Activated CD4-positive, alpha-beta T cell treated with anti-CD3 and anti-CD28 coated beads, Interleukin-2, amount 50 U/mL, for 4 hours (primary cell): ENCODE data around the gene SLCO2A1.

Source experiments
- DNase-seq, 2 experiments: peaks; one replicate each; pipeline ENCODE4 v3.0.0-alpha.2; 2020

SLCO2A1 gene

DNA sequence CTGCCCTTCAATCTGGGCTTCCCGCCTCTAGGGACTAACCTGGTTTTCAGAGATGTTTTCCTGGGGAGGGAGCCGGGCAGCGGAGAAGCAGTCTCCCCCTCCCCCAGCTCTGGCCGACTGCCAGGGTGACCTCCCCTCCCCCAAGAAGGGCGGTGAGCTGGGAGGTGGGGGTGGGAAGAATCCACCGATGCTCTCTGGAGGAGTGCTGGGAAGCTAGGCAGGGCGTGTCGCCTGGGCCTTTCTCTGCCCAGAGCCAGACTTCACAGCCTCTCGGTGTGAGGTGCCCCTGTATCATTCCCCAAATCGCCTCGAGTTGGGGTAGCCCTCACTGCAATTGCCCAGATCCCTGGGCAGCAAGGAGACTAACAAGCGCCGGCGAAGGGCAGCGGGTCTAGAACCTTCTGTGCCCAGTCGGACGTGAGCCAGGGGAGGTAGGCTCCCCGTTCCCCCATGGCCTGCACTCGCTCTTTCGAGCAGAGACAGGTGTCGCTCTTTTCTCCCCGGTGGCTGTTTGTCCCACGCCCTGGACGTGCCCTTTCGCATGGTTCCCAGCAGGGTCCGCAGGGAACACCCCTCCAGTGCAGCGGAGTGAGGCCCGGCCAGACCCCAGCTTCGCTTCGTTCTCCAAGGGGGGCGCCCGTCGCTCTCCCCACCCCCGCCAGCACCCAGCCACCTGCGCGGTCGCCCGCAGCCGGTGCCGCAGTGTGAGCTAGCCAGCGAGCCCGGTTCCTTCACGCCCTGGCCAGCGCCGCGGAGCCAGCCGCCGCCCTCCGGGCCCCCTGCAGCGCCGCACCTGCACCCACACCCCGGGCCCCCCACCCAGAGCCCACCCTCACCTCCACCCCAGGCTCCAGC, 135.1 kb downstream of the SLCO2A1 start:
- no peak for DNase-seq

GRCh38 chr3:133893683-133894352, 135.9 kb downstream of the SLCO2A1 start:
- no peak for DNase-seq

DNA sequence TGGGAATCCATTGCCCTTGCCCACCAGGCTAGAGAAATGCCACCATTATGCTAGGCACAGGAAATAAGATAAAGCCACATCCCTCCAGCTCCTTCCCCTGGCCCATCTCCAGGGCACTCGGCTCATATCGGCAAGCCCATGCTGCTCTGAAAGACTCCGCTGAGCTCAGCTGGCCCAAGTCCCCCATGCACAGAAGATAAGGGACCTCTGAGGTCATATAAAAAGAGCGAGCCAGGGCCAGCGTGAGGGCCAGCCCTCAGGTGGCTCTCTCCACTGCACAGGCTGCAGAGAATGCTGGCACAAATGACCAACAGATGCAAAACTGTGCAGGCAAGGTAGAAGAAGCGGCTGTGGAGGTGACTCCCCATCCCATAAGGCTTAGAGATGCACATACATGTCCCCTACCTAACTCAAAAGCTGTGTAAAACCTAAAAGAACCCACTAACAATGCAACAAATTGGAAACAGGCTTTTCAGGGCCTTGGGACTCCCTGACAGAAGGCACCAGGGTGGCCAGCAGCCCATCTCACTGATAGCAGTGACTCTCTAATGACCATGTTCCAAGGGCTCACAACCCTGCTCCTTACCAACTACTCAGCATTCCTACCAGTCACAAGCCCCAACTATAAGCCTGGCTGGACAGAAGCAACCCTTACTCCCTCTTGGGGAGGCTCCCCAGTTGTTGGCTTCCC, 137.0 kb downstream of the SLCO2A1 start:
- no peak for DNase-seq

- DNase-seq, result no peak
These were observed 137.9 kb downstream of the SLCO2A1 start for GRCh38 chr3:133891662-133892378.

DNA sequence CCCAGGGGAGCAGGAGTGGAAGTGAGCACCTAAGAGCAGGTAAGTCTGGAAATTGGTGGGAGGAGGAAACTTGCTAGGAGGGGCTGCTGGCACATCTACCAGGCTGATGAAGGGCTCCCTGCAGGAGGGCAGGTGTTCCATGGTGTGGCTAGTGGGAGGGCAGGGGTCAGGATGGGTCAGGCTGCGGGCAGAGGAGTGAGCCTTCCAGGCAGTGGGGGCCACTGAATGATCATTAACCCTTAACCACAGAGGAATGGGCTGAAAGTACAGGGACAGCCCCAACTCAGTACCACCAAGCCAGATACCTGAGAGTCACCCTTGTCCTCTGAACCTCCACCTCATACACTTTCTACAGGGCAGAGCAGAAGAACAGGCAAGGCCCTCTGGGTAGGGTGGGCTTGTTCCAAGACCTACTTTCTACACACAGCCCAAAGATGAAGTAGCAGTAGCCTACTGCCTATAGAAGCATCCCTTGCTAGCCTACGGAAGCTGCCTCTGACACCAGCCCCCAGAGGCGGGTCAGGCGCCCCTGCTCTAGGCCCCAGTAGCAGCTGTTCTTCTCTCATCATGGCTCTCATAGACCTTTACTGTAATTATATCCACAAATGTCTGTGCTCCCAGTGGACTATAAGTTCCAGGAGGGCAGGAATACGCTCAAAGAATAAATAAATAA, 138.6 kb downstream of the SLCO2A1 start:
- no peak for DNase-seq

- DNase-seq, result no peak
These were observed 139.7 kb downstream of the SLCO2A1 start for GRCh38 chr3:133890037-133890436.

GRCh38 chr3:133888726-133889340, 140.9 kb downstream of the SLCO2A1 start:
- no peak for DNase-seq

DNA sequence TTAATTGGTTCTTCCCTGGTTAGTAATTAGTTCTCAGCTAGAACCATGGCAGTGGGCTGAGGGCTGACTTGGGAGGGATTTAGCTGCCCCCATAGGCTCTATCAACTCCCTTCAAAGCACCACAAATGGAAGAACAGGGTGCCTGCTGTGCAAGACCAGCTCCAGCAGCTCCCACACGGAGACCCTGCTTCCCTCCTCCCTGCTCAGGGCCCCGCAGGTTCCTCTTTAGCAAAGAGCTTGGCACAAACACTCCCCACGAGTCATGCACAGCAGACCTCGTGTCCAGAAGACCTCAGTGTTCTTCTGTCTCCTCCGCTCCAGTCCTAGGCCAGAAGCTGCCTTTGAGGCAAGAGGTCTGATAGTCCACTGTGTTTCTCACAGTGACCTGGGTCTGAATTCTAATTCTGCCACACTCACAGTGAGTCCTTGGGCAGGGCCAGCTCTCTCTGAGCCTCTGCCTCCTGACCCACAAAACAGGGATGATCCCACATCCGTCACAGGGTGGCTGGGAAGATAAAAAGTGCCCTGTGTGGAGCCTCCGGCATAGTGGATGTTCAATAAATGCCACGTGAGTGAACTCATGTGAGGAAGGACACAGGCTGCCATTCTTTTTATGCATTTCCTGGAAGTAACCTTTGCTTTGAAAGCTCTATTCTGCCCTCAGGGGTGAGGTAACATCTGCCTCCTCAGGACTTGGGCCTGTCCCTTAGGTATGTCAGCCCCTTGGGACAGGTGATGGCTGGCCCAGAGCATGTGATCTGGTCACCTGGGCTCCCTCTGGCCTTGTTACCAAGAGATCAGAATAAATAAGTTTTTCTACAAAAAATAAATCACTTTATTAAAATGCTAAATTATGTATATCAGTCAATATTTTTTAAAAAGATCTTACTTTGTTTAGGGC, 141.7 kb downstream of the SLCO2A1 start:
- no peak for DNase-seq

GRCh38 chr3:133887074-133887802, 142.5 kb downstream of the SLCO2A1 start:
- no peak for DNase-seq

- no peak for DNase-seq
These were observed 143.5 kb downstream of the SLCO2A1 start for GRCh38 chr3:133886031-133886722.

- DNase-seq, result no peak
These were observed 144.6 kb downstream of the SLCO2A1 start for GRCh38 chr3:133884887-133885711.

DNA sequence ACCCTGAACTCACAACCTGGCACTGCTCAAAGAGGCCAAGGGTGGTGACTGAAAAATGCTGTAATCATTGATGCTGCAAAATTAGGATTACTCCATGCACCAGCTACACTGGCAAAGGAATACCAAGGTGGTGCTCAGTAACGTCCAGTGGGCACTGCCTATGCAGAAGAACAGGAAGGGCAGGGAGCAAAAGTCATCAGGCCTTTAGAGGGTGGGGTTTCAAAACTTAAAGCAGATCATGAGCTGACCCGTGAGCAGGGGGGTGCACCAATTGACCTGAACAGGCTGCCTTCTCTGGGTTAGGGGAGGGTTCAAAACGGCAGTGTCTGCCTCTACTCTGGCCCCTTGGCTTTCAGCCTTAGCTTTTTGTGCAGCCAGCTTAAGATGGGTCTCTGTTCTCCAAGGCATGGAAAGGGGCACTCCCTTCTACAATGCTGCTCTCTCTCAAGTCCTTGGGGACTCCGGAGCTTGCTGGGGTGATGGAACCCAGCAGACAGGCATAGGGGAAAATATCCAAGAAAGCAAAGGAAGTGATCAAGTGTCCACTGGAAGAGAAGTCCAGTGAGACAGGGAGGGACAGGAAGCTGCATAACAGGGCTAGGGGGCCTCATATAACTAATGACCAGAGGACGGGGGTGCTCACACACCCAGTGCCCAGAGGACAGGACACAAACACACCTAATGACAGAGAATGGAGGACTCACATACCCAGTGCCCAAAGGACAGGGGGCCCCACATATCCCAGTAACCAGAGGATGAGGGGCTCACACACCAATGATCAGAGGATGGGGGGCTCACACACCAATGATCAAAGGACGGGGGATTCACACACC, 145.5 kb downstream of the SLCO2A1 start:
- DNase-seq, result no peak

DNA sequence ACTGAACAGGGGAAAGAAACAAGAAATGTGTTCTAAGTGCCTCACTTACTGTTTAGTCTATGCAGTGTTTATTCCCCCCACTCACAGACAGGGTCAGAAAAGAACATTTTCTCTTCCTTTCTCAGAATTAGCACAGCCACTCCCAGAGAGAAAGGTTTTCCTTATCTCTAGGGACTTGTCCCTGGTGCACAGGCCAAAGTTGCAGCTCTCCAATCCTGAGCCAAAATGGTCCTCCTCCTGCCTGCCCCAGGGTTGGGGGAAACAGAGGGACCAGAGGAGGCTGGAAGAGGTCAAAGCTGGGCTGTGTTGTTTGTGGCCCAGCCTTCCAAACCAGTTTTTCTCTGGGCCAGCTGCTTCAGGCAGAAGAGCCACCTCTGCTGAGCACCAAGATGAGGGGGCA, 146.1 kb downstream of the SLCO2A1 start:
- no peak for DNase-seq

GRCh38 chr3:133882986-133883586, 146.6 kb downstream of the SLCO2A1 start:
- DNase-seq, result no peak

DNA sequence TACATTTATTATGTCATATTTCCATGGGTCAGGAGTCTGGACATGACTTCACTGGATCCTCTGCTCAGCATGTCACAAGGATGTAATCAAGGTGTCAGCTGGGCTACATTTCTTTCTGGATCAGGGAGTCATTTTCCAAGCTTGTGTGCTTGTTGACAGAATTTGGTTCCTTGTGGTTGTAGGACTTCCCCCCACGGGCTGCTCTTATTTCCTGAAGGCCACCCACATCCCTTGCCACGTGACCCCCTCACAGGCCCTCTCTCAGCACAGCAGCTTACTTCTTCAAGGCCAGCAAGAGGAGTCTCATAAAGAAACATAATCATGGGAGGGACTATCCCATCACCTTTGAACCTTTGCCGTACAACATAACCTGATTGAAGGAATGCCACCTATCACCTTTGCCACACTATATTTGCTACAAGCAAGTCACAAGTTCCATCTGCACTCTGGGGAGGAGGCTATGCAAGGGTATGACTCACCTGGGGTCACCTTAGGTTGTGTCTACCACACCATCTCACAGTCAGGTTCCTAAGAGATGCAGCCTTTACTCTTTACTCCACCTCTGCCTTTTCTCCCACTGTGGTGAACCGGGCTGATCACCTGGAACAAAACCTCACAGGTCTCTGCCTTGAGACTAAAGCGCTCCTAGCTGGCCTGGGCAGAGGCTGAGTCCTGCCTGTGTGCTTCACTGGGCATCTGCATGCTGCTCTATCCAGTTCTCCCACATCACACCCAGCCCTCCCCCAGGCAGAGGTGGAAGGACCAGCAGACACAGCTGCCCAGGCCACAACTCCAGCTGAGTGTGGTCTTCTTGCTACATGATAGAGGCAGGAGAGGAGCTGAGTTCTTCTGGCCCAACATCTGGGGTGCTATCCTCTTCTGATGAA, 147.5 kb downstream of the SLCO2A1 start:
- no peak for DNase-seq

DNA sequence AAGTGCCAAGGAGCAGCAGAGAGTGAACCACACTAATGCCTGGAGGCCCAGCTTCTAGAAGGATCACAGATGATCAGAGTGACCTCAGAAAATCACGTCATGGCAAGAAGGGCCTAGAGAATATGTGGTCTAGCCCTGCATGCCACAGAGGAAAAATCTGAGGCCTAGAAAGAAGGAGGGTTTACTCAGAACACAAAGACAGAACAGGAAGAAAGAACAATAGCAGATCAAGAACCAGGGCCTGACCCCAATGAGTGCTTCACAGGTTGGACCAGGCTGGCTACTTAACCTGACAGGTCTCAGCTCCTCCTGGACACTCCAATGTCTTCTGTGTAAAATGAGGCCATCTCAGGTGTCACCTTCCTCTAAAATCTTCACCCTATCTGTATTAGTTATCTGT, 148.2 kb downstream of the SLCO2A1 start:
- no peak for DNase-seq
